GM19193 (cell line): Measurements from ENCODE around the gene PLOD2.

Experiments
- POLR2A ChIP-seq: IDR thresholded peaks from 4 replicates; pipeline ENCODE4 v1.6.1; 2011; ENCODE audit not compliant: insufficient read depth, insufficient read length; ENCODE audit errors: extremely low read depth

PLOD2 gene

GRCh38 chr3:146134348-146135117, 26.5 kb downstream of the PLOD2 start:
- no peak for TF ChIP-seq POLR2A

DNA sequence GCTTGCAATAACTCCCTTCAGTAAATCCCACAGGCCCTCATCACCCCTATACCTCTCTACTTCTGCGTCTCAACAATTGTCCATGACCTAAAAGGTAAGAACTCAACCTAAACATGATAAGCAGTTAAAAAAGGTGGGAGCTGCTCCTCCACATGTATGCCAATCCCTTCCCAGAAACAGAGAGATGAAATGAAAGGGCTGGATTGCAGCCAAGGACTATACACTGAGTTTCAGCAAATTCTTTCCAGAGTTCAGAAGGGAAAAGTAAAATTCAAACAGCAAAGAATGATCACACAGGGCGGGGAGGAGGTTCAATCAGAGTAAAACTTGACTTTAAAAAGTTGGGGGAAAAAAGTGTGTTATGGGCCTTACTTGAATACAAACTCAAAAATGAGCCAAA, 27.5 kb downstream of the PLOD2 start:
- no peak for TF ChIP-seq POLR2A

GRCh38 chr3:146131616-146132410, 29.2 kb downstream of the PLOD2 start:
- no peak for TF ChIP-seq POLR2A

- no peak for TF ChIP-seq POLR2A
Observed at GRCh38 chr3:146130881-146131371, 30.1 kb downstream of the PLOD2 start.

- TF ChIP-seq POLR2A: no peak
Observed at GRCh38 chr3:146129750-146130149, 31.2 kb downstream of the PLOD2 start.

DNA sequence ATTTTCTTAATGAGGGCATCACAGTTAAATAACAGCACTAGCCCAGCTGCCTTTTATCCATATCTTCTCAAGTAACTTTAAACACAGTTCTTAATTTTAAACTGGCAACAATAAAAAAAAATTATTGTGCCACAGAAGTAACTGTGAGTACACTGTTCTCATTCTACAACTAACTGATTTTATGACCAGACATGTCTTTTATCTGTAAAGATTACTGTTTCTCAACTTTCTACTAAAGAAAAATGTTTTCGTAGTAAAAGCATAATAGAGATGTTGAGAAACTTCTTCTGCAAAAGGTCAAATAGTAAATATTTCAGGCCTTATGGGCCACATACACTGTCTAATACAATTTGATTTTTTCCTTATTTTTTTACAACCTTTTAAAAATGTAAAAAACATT, 32.0 kb downstream of the PLOD2 start:
- TF ChIP-seq POLR2A: no peak

GRCh38 chr3:146128179-146128578, 32.8 kb downstream of the PLOD2 start:
- no peak for TF ChIP-seq POLR2A

DNA sequence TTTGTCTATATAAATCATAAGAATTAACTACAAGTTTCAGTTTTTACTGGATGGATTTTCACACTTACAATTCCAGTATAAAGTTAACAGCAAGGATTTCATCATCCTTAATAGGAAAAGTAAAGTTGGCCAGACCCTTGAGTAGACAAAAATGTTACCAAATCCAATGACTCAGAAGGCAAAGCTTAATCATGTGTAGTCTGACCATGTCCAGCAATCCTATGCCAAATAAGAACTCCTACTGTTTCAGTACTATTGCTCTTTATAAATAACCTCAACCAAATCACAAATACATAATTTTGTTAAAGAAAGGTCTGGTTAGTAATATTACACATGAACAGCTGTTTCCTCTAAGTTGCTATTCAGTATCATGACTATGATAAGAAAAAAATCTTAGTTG, 35.0 kb downstream of the PLOD2 start:
- TF ChIP-seq POLR2A: no peak

DNA sequence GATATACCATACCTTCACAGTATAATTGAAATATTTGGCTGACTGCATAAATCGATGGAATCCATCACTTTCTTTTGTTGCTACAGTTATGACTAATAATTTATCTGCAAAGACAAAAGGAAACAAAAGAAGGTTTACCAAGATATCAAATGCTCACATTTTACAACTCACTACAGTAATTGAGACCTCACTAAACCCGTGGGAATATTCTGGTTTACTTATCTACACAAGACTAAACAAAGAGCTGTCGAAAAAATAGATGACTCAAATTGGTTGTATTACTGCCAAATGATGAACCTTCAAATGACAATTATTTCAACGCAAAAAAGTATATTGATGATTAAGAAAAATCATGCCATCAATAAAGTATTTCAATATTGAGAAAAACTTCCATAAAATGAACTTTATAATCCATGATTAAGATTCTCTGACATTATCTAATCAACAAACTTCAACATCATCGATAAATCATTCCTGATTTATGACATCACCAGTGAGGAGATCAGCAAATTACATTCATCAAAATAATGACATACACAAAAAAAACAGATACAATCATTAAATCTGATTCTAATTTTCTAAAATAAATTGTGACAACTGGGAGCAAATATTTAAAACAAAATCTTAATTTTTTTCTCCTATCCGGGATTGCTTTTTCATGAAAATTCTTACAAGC, 36.7 kb downstream of the PLOD2 start:
- no peak for TF ChIP-seq POLR2A

DNA sequence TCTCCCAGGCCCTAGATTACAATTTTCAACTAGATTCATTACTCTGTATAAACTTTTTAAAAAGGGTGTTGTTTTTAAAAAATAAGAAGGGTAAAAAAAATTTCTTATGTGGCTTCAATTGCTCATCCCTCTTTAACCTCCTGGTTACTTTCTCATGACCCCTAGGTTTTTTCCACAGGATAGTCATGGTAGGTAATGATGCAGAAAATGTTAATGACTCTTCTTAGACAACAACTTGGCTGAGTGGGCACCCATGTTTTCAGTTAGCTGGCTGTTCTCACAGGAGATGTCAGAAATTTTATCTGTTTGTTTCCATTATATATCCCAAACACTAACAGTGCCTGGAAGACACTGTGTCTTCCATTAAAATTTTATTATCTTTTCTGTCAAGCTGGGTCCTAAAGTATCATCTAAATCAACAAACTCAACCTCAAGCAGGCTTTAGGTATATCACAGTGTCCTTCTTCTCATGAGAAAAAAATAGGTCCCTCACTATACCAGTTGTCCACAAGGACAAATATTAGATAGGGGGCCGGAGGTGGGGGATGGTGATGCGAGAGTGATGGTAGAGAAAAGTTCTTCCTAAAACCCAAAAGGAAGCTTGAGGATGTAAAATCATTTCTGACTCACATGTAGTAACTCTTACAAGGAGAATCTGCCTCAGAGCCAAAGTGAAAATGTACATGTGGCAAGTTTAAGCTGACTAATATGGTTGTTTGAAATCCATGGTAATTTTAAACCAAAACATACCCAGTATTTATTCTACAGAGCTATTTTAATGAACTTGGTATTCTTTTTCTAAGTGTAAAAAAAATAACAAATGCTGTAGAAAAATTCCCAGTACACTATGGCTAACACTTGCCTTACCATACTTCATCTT, 43.3 kb downstream of the PLOD2 start:
- TF ChIP-seq POLR2A: no peak

- no peak for TF ChIP-seq POLR2A
Observed at GRCh38 chr3:146115619-146116018, 45.4 kb downstream of the PLOD2 start.

- no peak for TF ChIP-seq POLR2A
Observed at GRCh38 chr3:146111337-146111736, 49.6 kb downstream of the PLOD2 start.

GRCh38 chr3:146110161-146110560, 50.8 kb downstream of the PLOD2 start:
- TF ChIP-seq POLR2A: no peak

DNA sequence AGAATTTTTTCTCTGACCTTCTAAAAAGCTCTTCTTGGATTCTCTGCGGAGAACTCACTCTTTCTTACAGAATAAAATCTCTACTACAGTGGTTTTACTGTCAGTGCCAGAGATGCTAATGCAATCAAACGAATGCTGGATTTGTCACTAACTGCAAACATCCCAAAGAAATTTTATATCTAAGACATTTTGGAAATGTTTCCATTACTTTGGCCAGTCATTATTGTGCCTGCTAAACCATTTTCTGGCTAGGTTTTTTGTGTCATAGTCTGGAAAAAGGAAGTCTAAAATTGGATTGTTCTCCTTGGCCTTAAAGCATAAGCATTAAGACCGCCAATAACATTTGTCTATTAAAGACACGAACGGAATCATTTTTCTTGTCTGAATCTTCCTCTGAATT, 54.0 kb downstream of the PLOD2 start:
- TF ChIP-seq POLR2A: no peak
